Uterus (tissue), 2 donors: ENCODE results near the gene SMIM9.

Source experiments
- POLR2A ChIP-seq, 2 donors: fragments of 450-650 bp; IDR thresholded peaks; one replicate each; pipeline ENCODE4 v1.6.1; 2016; ENCODE audit warnings: antibody characterized with exemption in 2 of 2, mild to moderate bottlenecking in 1 of 2, moderate library complexity in 1 of 2
- TF ChIP-seq, protein P1 (sequence below), 4 experiments: fragments of 200-600 bp in 2 of 4; fragments of 450-650 bp in 2 of 4; sonication (generic) in 2 of 4; IDR thresholded peaks; one replicate each; pipeline ENCODE4 v1.5.1; 2016 to 2019; ENCODE audit warnings: antibody characterized with exemption in 4 of 4, mild to moderate bottlenecking in 2 of 4, moderate library complexity in 1 of 4

DNA sequence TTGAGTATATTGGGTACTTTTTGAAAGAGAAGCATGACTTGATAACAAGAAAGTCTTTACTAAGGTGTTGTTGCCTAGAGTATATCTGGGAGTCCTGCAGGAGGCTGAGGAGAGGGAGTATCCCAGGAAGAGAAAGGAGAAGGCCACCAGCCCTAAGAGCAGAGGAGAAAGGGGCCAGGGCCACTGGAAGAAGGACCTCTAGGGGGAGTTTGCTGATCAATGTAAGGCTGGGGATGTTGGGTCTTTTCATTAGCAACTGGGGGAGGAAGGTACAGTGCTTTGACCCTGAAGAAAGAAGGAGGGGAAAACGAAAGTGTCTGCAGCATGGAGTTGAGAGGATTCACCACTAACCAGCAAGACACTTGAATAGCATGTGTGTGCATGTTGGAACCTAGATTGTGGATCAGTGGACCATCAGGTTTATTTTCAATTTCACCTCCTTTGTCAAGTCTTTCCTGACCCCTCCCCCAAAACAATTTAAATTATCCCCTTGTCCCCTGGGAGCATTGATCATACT is 4.5 kb downstream of the SMIM9 start:
- TF ChIP-seq, protein P1, sequence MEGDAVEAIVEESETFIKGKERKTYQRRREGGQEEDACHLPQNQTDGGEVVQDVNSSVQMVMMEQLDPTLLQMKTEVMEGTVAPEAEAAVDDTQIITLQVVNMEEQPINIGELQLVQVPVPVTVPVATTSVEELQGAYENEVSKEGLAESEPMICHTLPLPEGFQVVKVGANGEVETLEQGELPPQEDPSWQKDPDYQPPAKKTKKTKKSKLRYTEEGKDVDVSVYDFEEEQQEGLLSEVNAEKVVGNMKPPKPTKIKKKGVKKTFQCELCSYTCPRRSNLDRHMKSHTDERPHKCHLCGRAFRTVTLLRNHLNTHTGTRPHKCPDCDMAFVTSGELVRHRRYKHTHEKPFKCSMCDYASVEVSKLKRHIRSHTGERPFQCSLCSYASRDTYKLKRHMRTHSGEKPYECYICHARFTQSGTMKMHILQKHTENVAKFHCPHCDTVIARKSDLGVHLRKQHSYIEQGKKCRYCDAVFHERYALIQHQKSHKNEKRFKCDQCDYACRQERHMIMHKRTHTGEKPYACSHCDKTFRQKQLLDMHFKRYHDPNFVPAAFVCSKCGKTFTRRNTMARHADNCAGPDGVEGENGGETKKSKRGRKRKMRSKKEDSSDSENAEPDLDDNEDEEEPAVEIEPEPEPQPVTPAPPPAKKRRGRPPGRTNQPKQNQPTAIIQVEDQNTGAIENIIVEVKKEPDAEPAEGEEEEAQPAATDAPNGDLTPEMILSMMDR (IDR thresholded peaks at IDR 0.05): no peak
- no peak for TF ChIP-seq POLR2A (IDR thresholded peaks at IDR 0.05)
